Glutamatergic neuron (in vitro differentiated cells): Measurements from ENCODE around the gene CES1. TPM values are rescaled to one million over a fixed set of nuclear protein-coding genes. Genes with fewer than 3 reads are reported as not detected.
"Not testable (repeated sequence)": the region's sequence is repeated elsewhere in the genome, so short reads cannot be mapped to it uniquely, and the experiment has no call there.

Experiments
- DNase-seq: peaks from one replicate; pipeline ENCODE4 v3.0.0; 2022
- H3K27ac Mint-ChIP-seq: one replicate; pipeline ENCODE4 v1.8.0; 2020; ENCODE audit warnings: mild to moderate bottlenecking, mixed read lengths, inconsistent platforms; ENCODE audit not compliant: unreplicated experiment
- H3K27me3 Mint-ChIP-seq: one replicate; pipeline ENCODE4 v1.8.0; 2020; ENCODE audit warnings: mild to moderate bottlenecking, moderate library complexity, mixed read lengths, inconsistent platforms; ENCODE audit not compliant: unreplicated experiment
- H3K36me3 Mint-ChIP-seq: one replicate; pipeline ENCODE4 v1.8.0; 2020; ENCODE audit warnings: mild to moderate bottlenecking, mixed read lengths, inconsistent platforms; ENCODE audit not compliant: unreplicated experiment
- H3K4me1 Mint-ChIP-seq: one replicate; pipeline ENCODE4 v1.8.0; 2020; ENCODE audit warnings: mild to moderate bottlenecking, low read depth, mixed read lengths, inconsistent platforms; ENCODE audit not compliant: unreplicated experiment
- H3K4me3 Mint-ChIP-seq: one replicate; pipeline ENCODE4 v1.8.0; 2020; ENCODE audit warnings: mild to moderate bottlenecking, mixed read lengths, inconsistent platforms; ENCODE audit not compliant: unreplicated experiment
- H3K9me3 Mint-ChIP-seq: one replicate; pipeline ENCODE4 v1.8.0; 2020; ENCODE audit warnings: mild to moderate bottlenecking, moderate library complexity, mixed read lengths, inconsistent platforms; ENCODE audit not compliant: unreplicated experiment
- total RNA-seq: library from RNA; stranded (reverse); fragmentation: NEBNext Ultra II Directional; extraction: Animal tissue kit (Norgen Biotek cat#: 25700); gene quantifications from one replicate; pipeline ENCODE4 v1.2.1, GENCODE V29; 2021; ENCODE audit not compliant: unreplicated experiment
- TF ChIP-seq, protein P1 (sequence below): fragments of 200-600 bp; sonication (generic); IDR thresholded peaks from one replicate; pipeline ENCODE4 v1.5.0; 2021; ENCODE audit not compliant: partially characterized antibody, unreplicated experiment

Gene CES1
- total RNA-seq, 1 donor from 2014 or later, result not detected

DNA sequence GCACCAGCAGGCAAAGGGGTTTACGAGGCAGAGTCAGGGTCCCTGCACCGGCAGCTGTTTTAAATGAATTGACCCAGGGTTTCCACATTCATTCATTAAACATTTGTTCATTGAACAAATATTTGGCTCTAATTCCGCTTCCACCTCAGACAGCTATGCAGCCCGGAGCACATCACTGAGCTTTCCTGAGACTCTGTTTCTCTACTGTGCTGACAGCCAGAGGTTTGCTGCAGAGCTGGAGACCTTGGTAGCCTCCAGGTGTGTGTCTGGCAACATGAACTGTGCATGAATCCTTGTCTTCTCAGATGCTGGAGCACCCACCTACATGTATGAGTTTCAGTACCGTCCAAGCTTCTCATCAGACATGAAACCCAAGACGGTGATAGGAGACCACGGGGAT, 42.7 kb downstream of the CES1 start:
- H3K27ac Mint-ChIP-seq, H3K4me3 Mint-ChIP-seq, H3K9me3 Mint-ChIP-seq, DNase-seq, H3K27me3 Mint-ChIP-seq, H3K36me3 Mint-ChIP-seq, H3K4me1 Mint-ChIP-seq: not testable (repeated sequence)

DNA sequence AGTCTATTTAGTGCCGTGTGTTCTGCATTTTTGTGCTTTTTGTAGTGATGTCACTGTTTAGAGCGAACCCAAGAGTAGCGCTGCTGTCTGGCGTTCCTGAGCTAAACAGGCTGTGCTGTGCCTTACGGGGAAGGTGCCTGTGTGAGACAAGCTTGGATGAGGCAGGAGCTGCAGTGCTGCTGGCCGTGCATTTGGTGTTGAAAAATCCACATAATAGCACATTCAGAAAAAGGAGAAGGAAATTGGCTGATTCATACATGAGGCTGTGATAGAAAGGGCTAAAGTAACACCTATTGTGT, 50.2 kb downstream of the CES1 start:
- not testable (repeated sequence) for H3K4me3 Mint-ChIP-seq, H3K4me1 Mint-ChIP-seq, DNase-seq, H3K9me3 Mint-ChIP-seq, H3K36me3 Mint-ChIP-seq, H3K27me3 Mint-ChIP-seq, H3K27ac Mint-ChIP-seq

DNA sequence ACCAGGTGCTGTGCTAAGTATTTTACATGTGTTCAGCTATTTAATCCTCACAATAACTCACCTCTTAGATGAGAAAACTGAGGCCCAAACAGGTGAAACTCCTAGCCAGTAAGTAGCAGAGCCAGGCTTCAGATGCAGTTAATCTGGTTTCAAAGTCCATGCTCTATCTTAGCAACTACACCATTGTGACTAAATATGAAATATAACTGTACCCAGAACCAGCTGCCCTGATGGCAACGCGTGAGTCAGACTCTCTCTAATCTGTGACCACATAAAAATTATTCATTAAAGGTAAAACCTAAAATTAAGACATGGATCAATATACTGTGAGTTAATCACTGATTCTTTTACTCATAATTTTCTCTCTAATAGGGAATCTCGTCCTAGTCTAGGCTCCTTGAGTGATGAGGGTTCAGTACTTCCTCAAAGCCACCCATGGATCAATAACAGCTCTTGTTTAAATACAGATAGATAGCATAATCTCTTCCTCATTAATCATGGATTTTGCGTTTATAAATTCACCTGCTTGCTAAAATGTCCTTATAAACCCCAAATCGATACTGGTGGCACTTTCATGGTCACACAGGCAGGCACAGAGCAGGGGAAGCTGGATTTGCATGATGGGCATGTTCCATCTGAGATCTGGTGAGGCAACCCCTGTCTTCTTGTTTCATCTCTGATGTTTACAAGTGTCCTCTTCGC, 50.7 kb downstream of the CES1 start:
- DNase-seq, H3K27me3 Mint-ChIP-seq, H3K36me3 Mint-ChIP-seq, H3K27ac Mint-ChIP-seq, H3K4me1 Mint-ChIP-seq, H3K4me3 Mint-ChIP-seq, H3K9me3 Mint-ChIP-seq: not testable (repeated sequence)

DNA sequence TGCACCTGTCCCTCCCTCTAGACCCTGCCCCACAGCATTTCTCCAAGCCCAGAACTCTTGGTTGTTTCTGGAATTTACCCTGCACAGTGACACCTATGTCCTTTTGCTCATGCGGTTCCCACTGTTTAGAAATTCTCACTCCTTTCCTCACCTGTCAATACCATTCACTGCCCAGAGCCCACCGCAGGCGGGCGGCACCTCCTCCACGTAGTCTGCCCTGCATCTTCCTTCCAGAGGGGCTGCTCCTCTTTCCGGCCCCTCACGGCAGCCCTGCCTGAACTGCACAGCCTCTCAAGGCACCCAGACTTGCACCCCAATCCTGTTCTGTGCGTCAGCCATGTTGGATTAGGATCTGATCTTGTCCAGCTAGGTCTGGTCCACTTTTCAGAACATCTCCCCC, 51.4 kb downstream of the CES1 start:
- H3K9me3 Mint-ChIP-seq, H3K27me3 Mint-ChIP-seq, H3K36me3 Mint-ChIP-seq, H3K4me1 Mint-ChIP-seq, DNase-seq, H3K4me3 Mint-ChIP-seq, H3K27ac Mint-ChIP-seq: not testable (repeated sequence)

DNA sequence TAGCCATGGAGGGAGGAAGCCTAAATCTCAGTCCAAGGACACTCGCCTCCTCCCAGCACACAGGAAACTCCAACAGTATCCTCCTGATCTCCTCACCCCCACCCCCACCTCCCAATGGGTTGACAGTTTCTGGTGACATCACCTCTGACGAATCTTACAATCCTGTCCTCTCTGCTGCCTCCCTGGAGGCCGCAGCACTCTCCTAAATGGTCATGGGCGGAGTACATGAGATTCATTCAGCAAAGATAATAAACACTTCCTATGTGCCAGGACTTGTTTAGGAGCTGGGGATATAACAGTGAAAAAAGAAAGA, 52.8 kb downstream of the CES1 start:
- not testable (repeated sequence) for H3K9me3 Mint-ChIP-seq, H3K4me3 Mint-ChIP-seq, H3K36me3 Mint-ChIP-seq, DNase-seq, H3K4me1 Mint-ChIP-seq, H3K27me3 Mint-ChIP-seq
- H3K27ac Mint-ChIP-seq, result peak overlapping the region; percentile 65

DNA sequence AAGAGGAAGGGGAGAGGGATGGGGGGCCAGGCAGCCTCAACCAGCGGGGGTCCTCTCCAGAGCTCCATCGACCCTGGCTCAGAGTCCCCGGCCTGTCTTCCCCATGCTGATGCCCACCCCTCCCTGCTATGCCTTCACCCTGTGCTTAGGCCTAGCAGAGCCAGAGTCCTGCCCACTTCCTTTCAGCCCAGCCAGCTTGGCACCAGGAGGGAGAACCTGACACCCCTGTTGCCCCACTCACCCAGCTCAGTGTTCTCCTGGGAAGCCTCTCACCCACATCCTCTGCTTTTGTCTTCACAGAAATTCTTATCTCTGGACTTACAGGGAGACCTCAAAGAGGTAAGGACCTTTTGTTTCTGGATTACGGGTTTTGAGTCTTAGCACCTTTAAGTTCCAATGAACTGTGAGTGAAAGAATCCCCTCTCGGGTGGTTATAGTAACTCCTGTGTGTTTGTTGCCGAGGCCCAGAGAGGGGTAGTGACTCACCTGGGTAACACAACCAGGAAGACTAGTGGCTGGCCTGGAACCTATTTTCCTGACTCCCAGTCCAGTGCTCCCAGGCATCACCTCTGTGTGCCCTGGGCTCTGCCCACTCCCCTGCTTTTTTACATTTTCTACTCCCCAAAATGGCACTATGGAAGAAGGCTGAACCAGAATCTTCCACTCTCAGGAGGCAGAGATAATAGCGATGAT, 53.3 kb downstream of the CES1 start:
- H3K27me3 Mint-ChIP-seq, result peaks cover 7% of the 10 kb centered on the region
- no peaks in the 10 kb centered on the region for H3K36me3 Mint-ChIP-seq
- H3K27ac Mint-ChIP-seq, result no peak overlapping the region
- TF ChIP-seq, protein P1, sequence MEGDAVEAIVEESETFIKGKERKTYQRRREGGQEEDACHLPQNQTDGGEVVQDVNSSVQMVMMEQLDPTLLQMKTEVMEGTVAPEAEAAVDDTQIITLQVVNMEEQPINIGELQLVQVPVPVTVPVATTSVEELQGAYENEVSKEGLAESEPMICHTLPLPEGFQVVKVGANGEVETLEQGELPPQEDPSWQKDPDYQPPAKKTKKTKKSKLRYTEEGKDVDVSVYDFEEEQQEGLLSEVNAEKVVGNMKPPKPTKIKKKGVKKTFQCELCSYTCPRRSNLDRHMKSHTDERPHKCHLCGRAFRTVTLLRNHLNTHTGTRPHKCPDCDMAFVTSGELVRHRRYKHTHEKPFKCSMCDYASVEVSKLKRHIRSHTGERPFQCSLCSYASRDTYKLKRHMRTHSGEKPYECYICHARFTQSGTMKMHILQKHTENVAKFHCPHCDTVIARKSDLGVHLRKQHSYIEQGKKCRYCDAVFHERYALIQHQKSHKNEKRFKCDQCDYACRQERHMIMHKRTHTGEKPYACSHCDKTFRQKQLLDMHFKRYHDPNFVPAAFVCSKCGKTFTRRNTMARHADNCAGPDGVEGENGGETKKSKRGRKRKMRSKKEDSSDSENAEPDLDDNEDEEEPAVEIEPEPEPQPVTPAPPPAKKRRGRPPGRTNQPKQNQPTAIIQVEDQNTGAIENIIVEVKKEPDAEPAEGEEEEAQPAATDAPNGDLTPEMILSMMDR, result no peak
- H3K4me3 Mint-ChIP-seq, result no peak overlapping the region
- DNase-seq, result no peak
- H3K4me1 Mint-ChIP-seq, result peaks cover 10% of the 10 kb centered on the region
- peaks cover 4% of the 10 kb centered on the region for H3K9me3 Mint-ChIP-seq

DNA sequence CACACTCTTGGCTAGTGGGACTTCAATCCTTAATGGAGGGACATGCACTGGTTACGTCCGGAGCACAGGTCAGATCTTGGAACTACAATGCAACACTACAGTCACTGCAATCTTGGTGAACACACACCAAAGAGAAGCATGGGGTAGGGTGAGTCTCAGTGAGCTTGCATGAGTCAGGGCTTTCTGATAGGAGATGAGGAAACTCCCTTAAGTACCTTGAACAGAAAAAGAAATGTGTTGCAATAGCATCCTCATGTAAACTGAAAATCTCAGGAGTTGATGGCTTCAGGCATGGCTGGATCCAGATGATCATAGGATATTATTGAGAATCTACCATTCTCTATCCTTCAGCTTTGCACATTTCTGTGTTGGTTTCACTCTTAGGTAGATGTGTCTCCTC, 54.1 kb downstream of the CES1 start:
- H3K9me3 Mint-ChIP-seq, result peaks cover 4% of the 10 kb centered on the region
- TF ChIP-seq, protein P1, result no peak
- H3K27me3 Mint-ChIP-seq, result peaks cover 7% of the 10 kb centered on the region
- H3K27ac Mint-ChIP-seq, result no peak overlapping the region
- no peak for DNase-seq
- no peaks in the 10 kb centered on the region for H3K36me3 Mint-ChIP-seq
- H3K4me3 Mint-ChIP-seq, result no peak overlapping the region
- H3K4me1 Mint-ChIP-seq, result peaks cover 10% of the 10 kb centered on the region
